Measurements from ENCODE around the gene MIF4GD. TPM values are rescaled to one million over a fixed set of nuclear protein-coding genes. Genes with fewer than 3 reads are reported as not detected.
"Not testable (repeated sequence)": the region's sequence is repeated elsewhere in the genome, so short reads cannot be mapped to it uniquely, and the experiment has no call there.

Gene MIF4GD
- total RNA-seq, 1 donor from 2014 or later: 26.5 TPM

DNA sequence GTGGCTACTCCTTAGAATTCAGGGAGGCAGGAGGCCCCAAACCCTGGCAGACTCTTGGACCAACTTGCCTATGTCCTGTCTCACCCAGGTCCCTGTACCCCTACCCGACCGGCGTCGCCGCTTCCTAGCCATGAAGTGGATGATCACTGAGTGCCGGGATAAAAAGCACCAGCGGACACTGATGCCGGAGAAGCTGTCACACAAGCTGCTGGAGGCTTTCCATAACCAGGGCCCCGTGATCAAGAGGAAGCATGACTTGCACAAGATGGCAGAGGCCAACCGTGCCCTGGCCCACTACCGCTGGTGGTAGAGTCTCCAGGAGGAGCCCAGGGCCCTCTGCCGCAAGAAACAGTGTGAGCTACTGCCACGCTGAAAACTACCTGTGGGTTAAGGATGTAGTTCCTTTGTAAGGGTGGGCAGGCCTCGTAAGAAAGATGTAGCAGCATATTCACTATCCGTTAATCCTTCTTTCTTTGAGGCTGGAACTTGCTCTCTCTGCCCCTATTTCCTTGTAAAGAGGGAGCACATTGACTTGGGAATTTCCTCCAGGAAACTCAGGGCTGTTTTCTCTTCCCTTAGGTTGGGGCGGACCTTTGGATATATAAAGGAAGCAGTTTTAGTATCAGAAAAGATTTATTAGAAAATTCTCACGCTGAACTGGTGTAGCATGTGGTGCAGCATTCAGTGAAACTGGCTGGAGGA lies 5.3 kb downstream of the MIF4GD start:
- no peak overlapping the region for H3K4me3 ChIP-seq (ENCODE audit: low read depth, low read length)
- DNase-seq (ENCODE audit: low read depth): no peak
- TF ChIP-seq, protein P1, sequence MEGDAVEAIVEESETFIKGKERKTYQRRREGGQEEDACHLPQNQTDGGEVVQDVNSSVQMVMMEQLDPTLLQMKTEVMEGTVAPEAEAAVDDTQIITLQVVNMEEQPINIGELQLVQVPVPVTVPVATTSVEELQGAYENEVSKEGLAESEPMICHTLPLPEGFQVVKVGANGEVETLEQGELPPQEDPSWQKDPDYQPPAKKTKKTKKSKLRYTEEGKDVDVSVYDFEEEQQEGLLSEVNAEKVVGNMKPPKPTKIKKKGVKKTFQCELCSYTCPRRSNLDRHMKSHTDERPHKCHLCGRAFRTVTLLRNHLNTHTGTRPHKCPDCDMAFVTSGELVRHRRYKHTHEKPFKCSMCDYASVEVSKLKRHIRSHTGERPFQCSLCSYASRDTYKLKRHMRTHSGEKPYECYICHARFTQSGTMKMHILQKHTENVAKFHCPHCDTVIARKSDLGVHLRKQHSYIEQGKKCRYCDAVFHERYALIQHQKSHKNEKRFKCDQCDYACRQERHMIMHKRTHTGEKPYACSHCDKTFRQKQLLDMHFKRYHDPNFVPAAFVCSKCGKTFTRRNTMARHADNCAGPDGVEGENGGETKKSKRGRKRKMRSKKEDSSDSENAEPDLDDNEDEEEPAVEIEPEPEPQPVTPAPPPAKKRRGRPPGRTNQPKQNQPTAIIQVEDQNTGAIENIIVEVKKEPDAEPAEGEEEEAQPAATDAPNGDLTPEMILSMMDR (conservative IDR thresholded peaks at IDR 0.05; ENCODE audit: low read depth, low read length): no peak

DNA sequence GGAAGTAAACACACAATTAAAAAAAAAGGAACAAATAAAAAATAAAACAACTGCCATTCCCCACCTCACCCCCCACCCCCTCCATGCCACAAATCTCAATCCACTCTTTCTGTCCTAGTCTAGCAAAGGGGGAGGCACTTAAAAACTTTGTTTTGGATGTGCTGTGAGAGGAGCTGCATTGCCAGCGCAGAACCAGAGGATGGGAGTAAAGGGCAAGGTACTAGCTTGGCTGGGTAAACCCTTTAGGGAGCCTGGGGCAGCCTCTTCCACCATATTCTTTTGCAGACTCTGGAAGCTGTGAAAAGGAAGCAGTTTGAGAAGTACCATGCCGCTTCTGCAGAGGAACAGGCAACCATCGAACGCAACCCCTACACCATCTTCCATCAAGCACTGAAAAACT lies 8.0 kb downstream of the MIF4GD start:
- no peak for DNase-seq (ENCODE audit: low read depth)
- TF ChIP-seq, protein P1 (conservative IDR thresholded peaks at IDR 0.05; ENCODE audit: low read depth, low read length): no peak
- peak overlapping the region; percentile 99 for H3K4me3 ChIP-seq (ENCODE audit: low read depth, low read length)

DNA sequence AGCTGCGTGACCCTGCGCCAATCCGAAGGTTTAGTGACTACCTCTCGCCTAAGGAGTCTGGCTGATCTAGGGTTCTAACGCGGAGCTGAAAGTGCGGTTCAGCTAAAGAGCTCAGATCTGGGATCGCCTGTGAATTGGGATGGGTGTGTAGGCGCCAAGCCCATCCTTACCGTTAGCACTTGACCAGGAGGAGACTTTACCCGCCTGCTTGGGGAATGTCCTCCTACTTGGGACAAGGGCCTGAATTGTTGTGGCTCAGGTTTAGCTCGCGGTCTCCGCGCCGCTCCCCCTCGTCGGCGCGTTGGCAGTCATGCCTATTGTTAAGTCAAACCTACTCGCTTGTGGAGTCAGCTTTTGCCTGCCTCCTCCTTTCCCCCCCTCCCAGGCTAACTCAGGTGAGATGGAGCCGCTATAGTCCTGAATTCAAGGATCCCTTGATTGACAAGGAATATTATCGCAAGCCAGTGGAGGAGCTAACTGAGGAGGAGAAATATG lies 8.9 kb downstream of the MIF4GD start:
- TF ChIP-seq, protein P1 (conservative IDR thresholded peaks at IDR 0.05; ENCODE audit: low read depth, low read length): no peak
- no peak for DNase-seq (ENCODE audit: low read depth)
- peak overlapping the region; percentile 99 for H3K4me3 ChIP-seq (ENCODE audit: low read depth, low read length)

DNA sequence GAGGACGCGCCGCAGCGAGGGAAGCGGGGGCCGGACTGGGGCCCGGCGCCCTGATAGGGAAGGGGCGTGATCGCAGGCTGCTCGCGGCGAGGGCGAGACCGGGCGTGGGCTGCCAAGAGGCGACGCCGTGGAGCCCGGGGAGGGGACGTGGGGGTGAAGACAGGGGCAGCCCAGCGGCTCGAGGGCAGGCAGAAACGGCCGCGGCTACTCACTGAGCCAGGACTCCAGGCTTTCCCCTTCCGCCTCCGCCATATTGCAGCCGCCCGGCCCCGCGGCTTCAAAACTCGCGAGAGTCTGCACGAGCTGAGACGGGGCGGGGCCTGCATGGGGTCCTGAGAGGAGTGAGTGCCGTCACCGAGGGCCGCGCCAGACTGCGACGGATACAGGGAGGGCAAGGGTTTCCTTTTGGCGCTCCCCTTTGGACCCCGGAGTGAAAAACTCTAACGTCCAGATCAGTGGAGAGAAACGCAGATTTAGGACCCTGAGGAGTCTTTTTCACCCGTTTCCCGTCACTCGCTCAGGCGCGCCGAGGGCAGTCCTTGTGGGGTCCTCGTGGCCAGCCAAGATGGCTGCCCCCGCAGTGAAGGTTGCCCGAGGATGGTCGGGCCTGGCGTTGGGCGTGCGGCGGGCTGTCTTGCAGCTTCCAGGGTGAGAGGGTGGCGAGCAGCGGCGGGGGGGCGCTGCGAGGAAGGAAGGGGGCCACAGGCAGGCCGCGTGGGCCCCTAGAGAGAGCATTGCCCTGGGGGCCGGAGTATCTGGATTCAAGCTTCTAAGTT lies 9.5 kb downstream of the MIF4GD start, which contains the start of the genes GGA3 and MRPS7:
GGA3 (minus strand) TSS at position 271 of the 776 bp plus-strand sequence; CDS start at position 252, 19 bp downstream.
MRPS7 (plus strand) TSS at position 544 of the 776 bp plus-strand sequence; CDS start at position 566, 22 bp downstream.
- no peak for DNase-seq (ENCODE audit: low read depth)
- H3K4me3 ChIP-seq (ENCODE audit: low read depth, low read length): peak within 1 kb of the TSS; percentile 99
- TF ChIP-seq, protein P1 (conservative IDR thresholded peaks at IDR 0.05; ENCODE audit: low read depth, low read length): no peak

DNA sequence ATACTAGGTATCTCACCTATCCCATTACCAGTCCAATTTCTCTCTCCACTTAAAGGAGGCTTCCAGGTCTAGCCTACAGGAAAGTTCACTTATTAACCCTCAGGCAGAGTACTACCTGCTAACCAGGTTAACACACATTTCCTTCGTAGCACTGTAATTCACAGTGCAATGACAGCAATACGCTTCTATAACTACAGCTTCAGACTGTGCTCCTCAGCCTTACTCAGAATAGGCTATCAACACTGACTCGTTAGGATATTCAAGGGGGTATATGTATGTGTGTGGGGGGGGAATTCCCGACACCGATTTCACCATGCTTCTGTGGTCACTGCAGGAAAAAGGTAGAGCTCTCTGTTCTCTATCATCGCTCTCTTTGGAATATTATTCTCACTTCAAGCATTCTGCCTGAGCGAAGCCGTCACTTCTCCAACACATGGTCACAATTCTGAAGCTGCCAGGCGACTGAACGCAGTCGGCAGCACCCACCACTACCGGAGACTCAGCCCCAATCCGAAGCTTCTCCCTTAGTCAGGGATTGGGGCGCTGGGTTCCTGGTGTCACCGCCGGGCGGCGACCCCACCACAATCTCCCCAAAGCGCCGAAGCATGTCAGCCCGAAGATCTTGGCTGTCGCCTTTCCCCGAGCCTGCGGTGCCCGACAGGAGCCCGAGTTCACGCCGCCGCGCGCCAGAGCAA lies 10.2 kb downstream of the MIF4GD start:
- H3K4me3 ChIP-seq (ENCODE audit: low read depth, low read length): peak overlapping the region; percentile 99
- TF ChIP-seq, protein P1 (conservative IDR thresholded peaks at IDR 0.05; ENCODE audit: low read depth, low read length): no peak
- DNase-seq (ENCODE audit: low read depth): no peak

DNA sequence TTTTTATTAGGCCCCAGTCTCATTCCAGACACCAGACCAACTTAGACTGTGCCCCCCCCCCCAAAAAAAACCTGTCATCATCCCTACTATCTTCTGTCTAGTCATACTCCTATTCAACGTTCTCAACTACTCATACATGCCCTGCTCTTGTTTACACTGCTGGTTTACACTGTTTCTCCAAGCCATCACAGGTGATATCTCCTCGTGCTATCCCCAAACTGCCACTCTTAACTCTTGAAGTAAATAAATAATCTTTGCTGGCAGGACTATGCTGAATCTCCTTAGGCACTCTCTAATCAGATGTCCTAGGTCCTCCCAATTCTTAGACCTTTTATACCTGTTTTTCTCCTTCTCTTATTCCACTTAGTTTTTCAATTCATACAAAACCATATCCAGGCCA lies 13.8 kb downstream of the MIF4GD start:
- not testable (repeated sequence) for H3K4me3 ChIP-seq (ENCODE audit: low read depth, low read length); DNase-seq (ENCODE audit: low read depth)

DNA sequence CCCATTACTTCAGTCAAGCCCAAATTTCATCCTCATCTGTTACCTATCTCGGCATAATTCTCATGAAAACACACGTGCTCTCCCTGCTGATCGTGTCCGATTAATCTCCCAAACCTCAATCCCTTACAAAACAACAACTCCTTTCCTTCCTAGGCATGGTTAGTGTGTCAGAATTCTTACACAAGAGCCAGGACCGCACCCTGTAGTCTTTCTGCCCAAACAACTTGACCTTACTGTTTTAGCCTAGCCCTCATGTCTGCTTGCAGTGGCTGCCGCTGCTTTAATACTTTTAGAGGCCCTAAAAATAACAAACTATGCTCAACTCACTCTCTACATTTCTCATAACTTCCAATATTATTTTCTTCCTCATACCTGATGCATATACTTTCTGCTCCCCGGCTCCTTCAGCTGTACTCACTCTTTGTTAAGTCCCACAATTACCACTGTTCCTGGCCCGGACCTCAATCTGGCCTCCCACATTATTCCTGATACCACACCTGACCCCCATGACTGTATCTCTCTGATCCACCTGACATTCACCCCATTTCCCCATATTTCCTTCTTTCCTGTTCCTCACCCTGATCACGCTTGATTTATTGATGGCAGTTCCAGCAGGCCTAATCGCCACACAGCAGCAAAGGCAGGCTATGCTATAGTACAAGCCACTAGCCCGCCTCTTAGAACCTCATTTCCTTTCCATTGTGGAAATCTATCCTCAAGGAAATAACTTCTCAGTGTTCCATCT lies 14.9 kb downstream of the MIF4GD start:
- not testable (repeated sequence) for H3K4me3 ChIP-seq (ENCODE audit: low read depth, low read length); DNase-seq (ENCODE audit: low read depth)
